ENCODE results near the gene NOL4L.

NOL4L gene

DNA sequence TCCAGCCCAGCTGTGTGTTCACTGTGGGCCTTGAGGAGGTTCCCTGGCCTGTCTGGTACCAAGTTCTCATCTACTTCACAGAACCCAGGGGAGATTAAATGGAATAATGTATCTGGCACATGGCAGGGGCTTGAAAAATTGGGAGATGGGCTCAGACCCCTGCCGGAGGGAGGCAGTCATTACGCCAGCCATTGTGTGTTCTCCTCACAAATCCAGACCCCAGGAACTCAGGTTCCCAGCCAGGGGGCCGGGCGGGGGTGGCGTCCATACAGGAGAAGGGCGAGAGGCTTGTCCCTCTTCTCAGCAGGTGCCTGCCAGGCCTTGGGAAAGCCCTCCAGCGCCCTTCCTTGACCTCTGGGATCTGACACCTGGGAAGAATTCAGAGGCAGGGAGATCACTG is 8.1 kb downstream of the NOL4L start:
- no peak for DNase-seq (ENCODE audit: low read depth, low spot score)

GRCh38 chr20:32576560-32576959 is 8.6 kb downstream of the NOL4L start:
- DNase-seq (ENCODE audit: low read depth, low spot score) = no peak

DNA sequence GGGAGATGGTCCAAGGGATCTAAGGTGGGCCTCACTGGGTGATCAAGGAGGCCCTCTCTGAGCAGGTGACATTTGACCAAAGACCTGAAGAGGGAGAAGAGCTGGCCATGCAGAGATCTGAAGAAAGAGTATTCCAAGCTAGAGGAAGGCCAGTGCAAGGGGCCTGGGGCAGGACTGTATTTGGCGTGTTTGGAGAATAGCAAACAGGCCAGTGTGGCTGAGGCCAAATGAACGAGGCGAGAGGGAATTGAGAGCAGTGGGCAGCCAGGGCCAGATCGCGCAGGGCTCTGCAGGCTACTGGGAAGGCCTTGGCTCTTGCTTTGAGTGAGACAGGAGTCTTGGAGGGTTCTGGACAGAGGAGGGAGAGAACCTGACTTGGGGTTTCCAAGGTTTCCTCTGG is 9.3 kb downstream of the NOL4L start:
- no peak for DNase-seq (ENCODE audit: low read depth, low spot score)

GRCh38 chr20:32575227-32575581 is 9.9 kb downstream of the NOL4L start:
- DNase-seq (ENCODE audit: low read depth, low spot score) = no peak

- peak; percentile 86 for DNase-seq (ENCODE audit: low read depth, low spot score)
Observed at GRCh38 chr20:32574296-32575226, 10.6 kb downstream of the NOL4L start.

- DNase-seq (ENCODE audit: low read depth, low spot score) = no peak
Observed at GRCh38 chr20:32573167-32573851, 11.8 kb downstream of the NOL4L start.

- DNase-seq (ENCODE audit: low read depth, low spot score) = no peak
Observed at GRCh38 chr20:32572271-32572968, 12.7 kb downstream of the NOL4L start.

DNA sequence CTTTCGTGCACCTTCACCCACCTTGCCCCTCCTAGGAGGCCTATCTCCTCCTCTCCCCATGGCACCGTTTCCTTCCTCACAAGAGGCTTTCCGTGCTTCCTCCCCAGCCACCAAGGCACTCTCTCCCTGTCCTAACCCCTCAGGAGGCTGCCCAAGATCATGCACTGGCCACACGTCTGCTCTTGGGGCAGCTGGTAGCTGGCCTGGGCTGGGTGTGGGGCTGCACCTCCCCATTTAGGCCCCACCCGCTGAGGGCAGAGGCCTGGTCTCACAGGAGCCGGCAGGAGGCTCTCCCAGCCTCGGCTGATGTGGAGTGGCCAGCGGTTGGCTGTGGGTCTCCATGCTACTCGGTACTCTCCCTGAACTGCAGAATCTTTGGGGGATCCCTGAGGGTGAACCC is 13.6 kb downstream of the NOL4L start:
- DNase-seq (ENCODE audit: low read depth, low spot score) = no peak

DNA sequence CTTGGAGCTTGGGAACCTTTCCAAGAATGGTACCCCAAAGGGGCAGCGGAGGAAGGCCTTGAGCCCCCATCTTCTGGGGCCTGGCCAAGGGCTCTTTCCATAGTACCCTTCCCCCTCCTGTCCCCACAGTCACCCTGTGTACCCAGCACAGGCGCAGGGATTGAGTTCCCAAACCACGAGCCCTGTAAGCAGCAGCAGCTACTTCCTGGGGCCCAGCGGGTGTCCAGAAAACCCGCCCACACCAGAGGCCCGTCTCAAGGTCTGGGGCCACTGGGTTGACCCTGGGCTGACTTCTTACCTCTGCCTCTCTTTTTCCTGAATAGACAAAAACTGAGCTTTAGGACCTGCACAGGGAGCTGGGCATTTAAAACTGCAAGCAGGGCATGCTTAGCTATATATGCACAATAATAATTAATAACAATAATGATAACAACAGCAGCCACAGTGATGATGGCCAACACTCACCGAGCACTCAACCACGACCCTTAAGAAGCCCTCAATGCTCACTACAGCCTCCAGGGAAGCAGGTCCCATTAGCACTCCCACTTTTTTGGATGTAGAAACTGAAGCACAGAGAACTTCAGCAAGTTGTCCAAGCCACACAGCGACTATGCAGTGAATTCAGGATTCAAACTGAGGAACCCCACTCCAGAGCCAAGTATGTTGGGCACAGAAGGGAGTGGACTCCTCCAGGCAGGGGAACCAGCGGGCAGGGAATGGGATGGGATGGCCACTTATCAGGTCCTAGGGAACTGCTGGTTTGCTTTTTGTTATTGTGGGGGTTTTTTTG is 14.5 kb downstream of the NOL4L start:
- DNase-seq (ENCODE audit: low read depth, low spot score) = peak; percentile 62

- no peak for DNase-seq (ENCODE audit: low read depth, low spot score)
Observed at GRCh38 chr20:32569380-32570305, 15.5 kb downstream of the NOL4L start.

- no peak for DNase-seq (ENCODE audit: low read depth, low spot score)
Observed at GRCh38 chr20:32569018-32569379, 16.1 kb downstream of the NOL4L start.

GRCh38 chr20:32567384-32568178 is 17.6 kb downstream of the NOL4L start:
- no peak for DNase-seq (ENCODE audit: low read depth, low spot score)

GRCh38 chr20:32566379-32567374 is 18.5 kb downstream of the NOL4L start:
- DNase-seq (ENCODE audit: low read depth, low spot score) = no peak

DNA sequence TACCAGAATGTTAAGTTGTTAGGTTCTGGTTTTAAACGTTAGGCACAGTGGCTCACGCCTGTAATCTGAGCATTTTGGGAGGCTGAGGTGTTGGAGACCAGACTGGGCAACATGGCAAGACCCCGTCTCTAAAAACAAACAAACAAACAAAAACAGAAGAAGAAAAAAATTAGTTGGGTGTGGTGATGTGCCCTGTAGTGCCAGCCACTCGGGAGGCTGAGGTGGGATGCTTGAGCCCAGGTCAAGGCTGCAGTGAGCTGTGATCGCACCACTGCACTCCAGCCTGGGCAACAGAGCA is 19.4 kb downstream of the NOL4L start:
- DNase-seq (ENCODE audit: low read depth, low spot score) = no peak

DNA sequence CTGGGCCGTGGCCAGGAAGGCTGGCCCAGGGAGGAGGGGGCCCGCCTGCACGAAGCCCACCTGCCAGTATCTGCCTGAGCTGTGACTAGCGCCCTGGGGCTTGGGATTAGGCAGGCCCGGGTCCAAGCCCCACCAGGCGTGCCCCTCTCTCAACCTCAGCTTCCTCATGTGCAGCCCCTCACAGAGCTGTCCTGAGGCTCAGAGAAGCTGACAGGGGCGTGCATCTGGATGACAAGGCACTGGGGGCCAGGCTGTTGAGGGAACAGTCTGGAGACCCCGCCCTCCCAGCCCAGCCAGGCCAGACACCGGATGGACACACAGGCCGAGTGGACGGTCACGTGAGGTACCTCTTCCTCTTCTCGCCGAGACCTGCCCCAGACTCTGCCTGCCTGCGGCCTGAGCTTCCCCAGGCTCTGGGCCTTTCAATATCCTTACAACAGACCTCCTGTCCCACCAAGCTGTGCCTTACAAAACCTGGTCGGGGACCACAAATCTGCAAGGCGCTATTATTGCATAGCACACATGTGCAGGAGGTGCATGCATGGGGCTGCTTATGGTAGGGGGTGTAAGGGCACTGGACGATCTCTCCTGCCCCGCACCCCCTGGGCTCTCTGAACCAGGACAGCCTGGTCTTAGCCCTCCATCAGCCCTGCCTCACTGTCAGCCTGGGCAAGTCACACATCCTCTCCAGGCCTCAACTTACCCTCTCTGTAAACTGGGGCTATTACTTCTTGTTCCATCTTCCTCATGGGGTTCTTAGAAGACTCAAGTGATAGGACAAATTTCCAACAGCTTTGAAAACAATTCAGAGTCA is 20.0 kb downstream of the NOL4L start:
- DNase-seq (ENCODE audit: low read depth, low spot score) = no peak

GRCh38 chr20:32564440-32564839 is 20.7 kb downstream of the NOL4L start:
- DNase-seq (ENCODE audit: low read depth, low spot score) = no peak

GRCh38 chr20:32563311-32564272 is 21.5 kb downstream of the NOL4L start:
- DNase-seq (ENCODE audit: low read depth, low spot score) = no peak
